HG03039 (cell line): ENCODE data around the gene CLPSL1.

Experiments used
- ATAC-seq: cut with Tn5 transposase; IDR thresholded peaks from one replicate; pipeline ENCODE4 v1.9.1; 2021; ENCODE audit warnings: mild to moderate bottlenecking, moderate library complexity; ENCODE audit not compliant: unreplicated experiment

CLPSL1 gene

GRCh38 chr6:35795453-35796071 is 14.7 kb downstream of the CLPSL1 start:
- no peak for ATAC-seq

GRCh38 chr6:35796236-35796635 is 15.4 kb downstream of the CLPSL1 start:
- no peak for ATAC-seq

- no peak for ATAC-seq
Observed at GRCh38 chr6:35797837-35798526, 17.2 kb downstream of the CLPSL1 start.

- no peak for ATAC-seq
Observed at GRCh38 chr6:35798706-35799105, 17.9 kb downstream of the CLPSL1 start.

GRCh38 chr6:35801148-35801547 is 20.3 kb downstream of the CLPSL1 start:
- no peak for ATAC-seq

GRCh38 chr6:35804996-35805736 is 24.3 kb downstream of the CLPSL1 start, which contains the start of gene LHFPL5:
Gene LHFPL5, plus strand, starts transcription at chr6:35805352. Its CDS starts 319 bp downstream, at chr6:35805671.
- ATAC-seq: no peak

GRCh38 chr6:35808688-35809087 is 27.9 kb downstream of the CLPSL1 start:
- no peak for ATAC-seq

- no peak for ATAC-seq
Observed at GRCh38 chr6:35809809-35810208, 29.0 kb downstream of the CLPSL1 start.

- no peak for ATAC-seq
Observed at GRCh38 chr6:35810971-35811698, 30.3 kb downstream of the CLPSL1 start.

GRCh38 chr6:35811699-35811995 is 30.8 kb downstream of the CLPSL1 start:
- ATAC-seq: no peak

- no peak for ATAC-seq
Observed at GRCh38 chr6:35817515-35817914, 36.7 kb downstream of the CLPSL1 start.

- no peak for ATAC-seq
Observed at GRCh38 chr6:35823601-35824000, 42.8 kb downstream of the CLPSL1 start.

- no peak for ATAC-seq
Observed at GRCh38 chr6:35824552-35825192, 43.9 kb downstream of the CLPSL1 start.

- no peak for ATAC-seq
Observed at GRCh38 chr6:35829306-35829705, 48.5 kb downstream of the CLPSL1 start.

- ATAC-seq: no peak
Observed at GRCh38 chr6:35831257-35832007, 50.6 kb downstream of the CLPSL1 start.

- ATAC-seq: no peak
Observed at GRCh38 chr6:35833536-35833935, 52.7 kb downstream of the CLPSL1 start.
